HG02678 (cell line): ENCODE data around the gene NKX6-1.

Source experiments
- ATAC-seq: cut with Tn5 transposase; IDR thresholded peaks from one replicate; pipeline ENCODE4 v1.9.1; 2021; ENCODE audit warnings: mild to moderate bottlenecking, moderate library complexity; ENCODE audit not compliant: unreplicated experiment

The NKX6-1 gene

GRCh38 chr4:84499624-84499982 lies 511 bp upstream of the NKX6-1 start:
- ATAC-seq = no peak

GRCh38 chr4:84498203-84498934 lies 723 bp downstream of the NKX6-1 start:
- ATAC-seq = no peak

GRCh38 chr4:84497504-84498202 lies 1.4 kb downstream of the NKX6-1 start:
- no peak for ATAC-seq

- ATAC-seq = no peak
Measured at GRCh38 chr4:84496706-84497503, 2.2 kb downstream of the NKX6-1 start.

DNA sequence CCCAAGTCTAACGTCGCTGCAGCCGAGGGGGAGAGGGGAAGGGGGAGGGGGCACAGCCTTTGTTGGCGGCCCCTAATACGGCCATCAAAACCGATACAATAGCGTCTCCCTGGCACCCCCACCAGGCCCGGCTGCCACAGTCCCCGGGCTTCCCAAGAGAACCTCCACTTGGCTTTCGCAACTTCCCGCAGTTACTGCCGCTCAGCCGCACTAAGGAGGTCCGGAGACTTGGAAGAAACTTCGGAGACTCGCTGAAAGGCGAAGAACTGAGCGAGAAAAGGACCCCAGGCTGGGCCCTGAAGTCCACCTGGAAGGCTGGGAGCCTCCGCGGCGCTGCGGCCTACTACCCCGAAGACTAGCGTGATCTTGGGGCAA lies 2.8 kb downstream of the NKX6-1 start:
- no peak for ATAC-seq

DNA sequence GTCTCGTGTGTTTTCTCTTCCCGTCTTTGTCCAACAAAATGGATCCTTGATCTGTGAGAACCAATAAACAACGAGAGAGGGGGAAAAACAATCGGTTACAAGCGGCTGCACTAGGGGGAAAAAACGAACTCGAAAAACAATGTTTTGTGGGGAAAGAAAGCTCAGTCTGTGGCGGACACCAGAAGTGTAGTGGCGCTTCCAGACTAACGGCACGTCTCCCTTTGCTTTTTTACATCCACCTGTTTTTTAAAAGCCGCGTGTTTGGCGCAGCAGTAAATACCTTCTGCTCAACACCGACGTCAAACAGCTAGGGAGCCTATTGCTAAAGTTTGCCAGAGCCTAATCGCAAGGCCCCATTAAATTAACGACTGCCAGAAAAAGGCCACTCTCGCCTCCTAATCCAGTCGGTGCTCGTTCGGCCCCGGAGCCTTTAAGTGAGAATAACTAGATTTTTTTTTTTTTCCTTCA lies 3.3 kb downstream of the NKX6-1 start:
- ATAC-seq = no peak

GRCh38 chr4:84495118-84495793 lies 3.8 kb downstream of the NKX6-1 start:
- ATAC-seq = no peak

- no peak for ATAC-seq
Measured at GRCh38 chr4:84494531-84494930, 4.6 kb downstream of the NKX6-1 start.

- no peak for ATAC-seq
Measured at GRCh38 chr4:84494076-84494475, 5.0 kb downstream of the NKX6-1 start.

GRCh38 chr4:84493092-84493850 lies 5.8 kb downstream of the NKX6-1 start:
- ATAC-seq = no peak

DNA sequence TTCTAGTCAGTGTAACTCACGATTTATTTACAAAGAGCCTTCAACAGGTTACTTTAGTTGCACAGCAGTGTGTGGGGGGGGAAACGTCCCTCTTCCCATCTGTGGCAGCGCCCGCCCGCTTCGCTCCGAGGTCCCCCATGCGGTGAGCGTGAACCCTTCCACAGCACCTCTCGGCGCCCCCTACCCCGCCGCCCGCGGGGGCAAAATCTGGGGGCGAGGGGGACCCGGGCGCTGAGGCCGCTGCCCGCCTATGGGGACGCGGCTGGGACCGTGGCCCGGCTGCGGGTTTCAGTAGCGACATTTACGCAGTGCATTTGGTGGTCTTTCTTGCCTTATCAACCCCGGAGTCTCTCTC lies 6.4 kb downstream of the NKX6-1 start:
- ATAC-seq = no peak

DNA sequence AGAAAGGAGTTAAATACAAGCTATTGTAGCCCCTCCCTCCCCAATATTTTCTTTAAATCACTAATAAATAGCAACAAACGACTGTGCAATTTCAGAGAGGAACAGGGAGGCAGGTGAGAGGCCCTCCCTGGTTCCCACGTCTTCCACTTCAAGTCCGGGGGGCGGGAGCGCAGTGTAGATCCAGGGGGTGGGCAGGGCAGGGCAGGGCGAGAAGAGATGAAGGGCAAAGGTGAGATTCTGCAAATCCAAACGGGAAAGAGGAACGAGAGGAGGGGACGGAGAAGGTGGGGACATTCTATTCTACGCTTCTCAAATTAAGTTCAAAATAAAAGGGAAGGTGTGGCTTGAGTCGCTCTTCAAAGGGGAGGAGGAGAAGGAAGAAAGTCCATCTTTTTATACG lies 6.8 kb downstream of the NKX6-1 start:
- no peak for ATAC-seq

DNA sequence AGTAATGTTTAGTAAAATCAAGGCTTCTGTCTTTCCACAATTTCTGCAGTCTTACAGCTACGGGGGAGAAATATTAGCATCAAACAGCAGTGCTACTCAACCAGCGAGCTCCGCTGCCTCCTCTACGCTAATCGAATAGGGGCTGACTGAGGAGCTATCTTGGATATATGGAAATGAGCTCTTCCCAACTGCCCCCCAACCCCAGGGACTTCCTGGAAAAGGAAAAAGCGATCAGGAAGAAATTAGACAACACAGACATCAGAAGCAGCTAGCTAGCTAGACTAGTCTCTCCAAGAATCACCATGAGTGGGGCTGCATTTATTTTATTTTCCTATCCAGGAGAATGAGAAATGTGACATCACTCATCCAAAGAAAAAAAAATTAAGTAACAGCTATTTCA lies 7.6 kb downstream of the NKX6-1 start:
- no peak for ATAC-seq

DNA sequence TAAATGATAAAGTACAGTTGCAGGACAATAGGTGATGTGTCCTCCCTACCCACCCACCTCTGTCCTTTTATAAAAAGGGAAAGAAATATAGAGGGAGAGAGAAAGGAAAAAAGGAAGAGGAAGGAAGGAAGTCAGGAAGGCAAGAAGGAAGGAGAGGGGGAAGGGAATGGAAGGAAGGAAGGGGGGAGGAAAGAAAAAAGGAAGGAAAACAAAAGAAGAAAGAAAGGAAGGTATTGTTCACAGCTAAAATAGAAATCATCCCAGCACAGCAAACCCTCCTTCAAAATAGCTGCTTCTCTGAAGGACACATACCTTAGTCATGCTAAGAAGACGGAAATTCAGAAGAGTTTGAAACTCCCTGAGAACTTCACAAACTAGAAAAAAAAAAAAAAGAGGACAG lies 8.4 kb downstream of the NKX6-1 start:
- no peak for ATAC-seq

DNA sequence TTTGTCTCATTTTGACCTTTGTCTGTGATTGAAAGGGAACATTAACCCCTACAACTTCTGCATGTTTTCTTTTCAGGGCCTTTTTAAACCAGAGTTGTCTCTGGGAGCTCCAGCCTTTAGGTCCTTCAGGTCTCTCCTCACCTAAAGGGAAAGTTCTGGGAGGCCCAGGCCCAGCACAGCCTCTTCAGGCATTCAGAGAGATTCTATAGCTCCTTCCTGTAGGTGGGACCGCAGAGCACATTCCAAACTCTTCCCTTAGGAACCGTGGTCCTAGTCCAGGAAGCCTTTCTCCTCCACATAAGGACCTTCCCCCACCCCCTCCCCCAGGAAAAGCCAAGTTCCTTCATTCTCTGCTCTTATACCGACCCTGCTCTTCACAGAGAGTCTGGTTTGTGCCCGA lies 14.9 kb downstream of the NKX6-1 start:
- no peak for ATAC-seq

- ATAC-seq = no peak
Measured at GRCh38 chr4:84483688-84484087, 15.4 kb downstream of the NKX6-1 start.

- ATAC-seq = no peak
Measured at GRCh38 chr4:84482564-84483563, 16.2 kb downstream of the NKX6-1 start.

DNA sequence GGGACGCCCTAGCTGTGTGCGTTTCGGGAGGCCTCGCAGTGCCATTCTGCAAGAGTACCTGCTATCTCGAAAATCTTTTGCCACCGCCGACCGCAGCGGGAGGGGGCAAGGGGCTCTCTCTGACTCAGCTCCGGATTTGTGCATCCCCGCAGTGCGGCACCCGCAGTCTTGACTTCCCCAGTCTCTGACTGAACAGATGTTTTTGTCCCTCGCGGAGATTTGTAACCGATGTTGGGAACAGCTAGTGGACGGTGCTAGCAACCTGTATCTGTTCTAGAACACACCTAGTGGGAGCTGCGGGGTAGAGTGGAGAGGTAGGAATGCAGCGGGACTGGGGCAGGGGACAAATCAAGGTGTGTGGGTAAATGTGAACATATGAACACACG lies 17.2 kb downstream of the NKX6-1 start:
- ATAC-seq = no peak

DNA sequence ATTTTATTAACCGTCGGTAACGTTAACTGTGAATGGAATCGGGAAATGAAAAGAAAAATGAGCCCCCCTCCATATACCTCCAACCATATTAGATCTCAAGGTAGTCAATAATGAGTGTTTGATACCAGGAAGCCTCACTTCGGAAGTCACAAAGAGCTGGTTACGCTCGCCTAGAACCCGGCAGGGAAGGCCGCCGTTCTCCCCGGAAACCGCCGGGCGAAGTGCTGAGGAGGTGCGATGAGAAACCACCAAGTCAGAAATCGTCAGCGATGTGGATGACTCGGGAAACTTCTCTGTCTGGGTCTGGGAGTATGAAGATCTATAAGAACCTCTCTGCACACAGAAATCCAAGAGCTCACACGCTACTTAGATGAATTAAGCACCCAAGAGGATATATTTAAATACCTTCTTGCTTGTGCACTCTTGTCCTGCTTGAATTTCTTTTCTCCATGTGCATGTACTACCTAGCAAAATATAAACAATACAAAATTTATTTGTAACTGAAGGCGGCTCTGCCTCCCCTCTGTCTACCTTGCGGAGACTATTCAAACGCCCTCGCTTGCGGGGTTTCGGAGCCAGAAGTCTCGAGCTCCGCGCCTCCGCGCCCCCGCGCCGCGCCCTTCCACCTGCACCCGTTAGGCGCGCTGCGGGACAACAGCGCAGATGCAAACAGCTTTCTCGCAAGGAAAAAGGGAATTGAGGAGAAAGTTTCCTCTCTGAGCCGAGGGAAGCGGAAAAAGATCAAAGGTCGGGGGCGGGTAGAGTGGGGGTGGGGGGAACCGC lies 17.8 kb downstream of the NKX6-1 start:
- ATAC-seq = no peak
